K562 (cell line): Measurements from ENCODE around the gene FAM25C.
"Not testable (repeated sequence)": the region's sequence is repeated elsewhere in the genome, so short reads cannot be mapped to it uniquely, and the experiment has no call there.

Source experiments
- RFX5 ChIP-seq: IDR thresholded peaks from 2 replicates; pipeline ENCODE4 v1.6.1; 2011; ENCODE audit warnings: low read depth, mild to moderate bottlenecking, improper control_type of control experiment, low read length
- ZNF707 ChIP-seq: fragments of 250-450 bp; sonication (Bioruptor Pico); conservative IDR thresholded peaks from 2 replicates; pipeline ENCODE4 v1.8.0; 2022; ENCODE audit warnings: inconsistent platforms, mild to moderate bottlenecking, moderate library complexity
- ZSCAN29 ChIP-seq: fragments of 450-650 bp; IDR thresholded peaks from 2 replicates; pipeline ENCODE4 v1.6.1; 2017
- TF ChIP-seq, protein P1 (sequence below), 3 experiments: IDR thresholded peaks in 2 of 3; conservative IDR thresholded peaks in 1 of 3; 2 replicates each; pipeline ENCODE4 v1.5.1; 2011 to 2012; ENCODE audit warnings: low read length in 3 of 3, mild to moderate bottlenecking in 3 of 3, control low read depth in 2 of 3, improper control_type of control experiment in 1 of 3, inconsistent platforms in 1 of 3, low read depth in 1 of 3, mixed read lengths in 1 of 3, moderate library complexity in 1 of 3; ENCODE audit not compliant: insufficient read depth in 2 of 3

DNA sequence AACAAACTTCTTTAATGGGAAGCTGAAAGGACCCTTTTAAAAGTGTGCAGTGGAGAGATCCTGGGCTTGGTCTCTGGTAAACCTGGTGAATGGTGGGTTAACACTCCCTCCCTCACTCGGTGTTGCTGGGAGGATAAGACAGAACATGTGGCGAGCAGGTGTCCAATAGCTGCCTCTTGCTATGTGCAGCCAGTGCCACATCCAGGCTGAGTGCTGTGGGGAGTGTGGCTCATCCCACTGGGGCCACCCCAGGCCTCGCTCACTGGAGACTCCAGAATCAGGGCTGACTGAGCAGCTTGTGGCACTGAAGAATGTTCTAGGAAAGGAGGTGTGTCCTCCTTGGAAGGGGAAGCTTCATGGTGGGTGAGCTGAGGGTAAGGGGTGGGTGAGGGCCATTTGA lies 29.5 kb downstream of the FAM25C start:
- not testable (repeated sequence) for TF ChIP-seq ZSCAN29, ZNF707, RFX5
- TF ChIP-seq, protein P1, sequence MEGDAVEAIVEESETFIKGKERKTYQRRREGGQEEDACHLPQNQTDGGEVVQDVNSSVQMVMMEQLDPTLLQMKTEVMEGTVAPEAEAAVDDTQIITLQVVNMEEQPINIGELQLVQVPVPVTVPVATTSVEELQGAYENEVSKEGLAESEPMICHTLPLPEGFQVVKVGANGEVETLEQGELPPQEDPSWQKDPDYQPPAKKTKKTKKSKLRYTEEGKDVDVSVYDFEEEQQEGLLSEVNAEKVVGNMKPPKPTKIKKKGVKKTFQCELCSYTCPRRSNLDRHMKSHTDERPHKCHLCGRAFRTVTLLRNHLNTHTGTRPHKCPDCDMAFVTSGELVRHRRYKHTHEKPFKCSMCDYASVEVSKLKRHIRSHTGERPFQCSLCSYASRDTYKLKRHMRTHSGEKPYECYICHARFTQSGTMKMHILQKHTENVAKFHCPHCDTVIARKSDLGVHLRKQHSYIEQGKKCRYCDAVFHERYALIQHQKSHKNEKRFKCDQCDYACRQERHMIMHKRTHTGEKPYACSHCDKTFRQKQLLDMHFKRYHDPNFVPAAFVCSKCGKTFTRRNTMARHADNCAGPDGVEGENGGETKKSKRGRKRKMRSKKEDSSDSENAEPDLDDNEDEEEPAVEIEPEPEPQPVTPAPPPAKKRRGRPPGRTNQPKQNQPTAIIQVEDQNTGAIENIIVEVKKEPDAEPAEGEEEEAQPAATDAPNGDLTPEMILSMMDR (IDR thresholded peaks at IDR 0.05 in 2 of 3, conservative IDR thresholded peaks at IDR 0.05 in 1 of 3; ENCODE audit: insufficient read depth in 2 of 3, low read depth in 1 of 3, low read length in 3 of 3) = not testable (repeated sequence)
